Measurements from ENCODE around the gene NEURL3.

DNA sequence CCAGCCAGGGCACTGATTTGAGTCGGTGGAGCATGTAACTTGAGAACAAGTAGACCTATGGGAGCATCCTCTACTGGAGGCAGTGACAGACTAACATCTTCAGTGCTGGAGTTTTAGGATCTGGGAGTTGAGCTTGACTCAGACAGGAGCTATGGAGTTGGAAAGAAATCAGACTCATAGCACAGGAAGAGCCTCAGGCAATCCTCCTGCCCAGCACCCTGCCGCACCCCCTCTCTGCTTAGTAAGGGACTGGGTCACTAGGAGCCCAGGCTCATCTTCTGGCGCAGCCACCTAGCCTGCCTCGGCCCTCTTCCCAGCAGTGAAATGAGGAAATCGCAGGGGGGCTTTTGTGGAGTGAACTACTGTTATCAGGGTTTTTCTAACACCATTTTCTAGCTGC is 35.0 kb upstream of the NEURL3 start:
- TF ChIP-seq RCOR1 (IDR thresholded peaks at IDR 0.05; ENCODE audit: insufficient replicate concordance, low read length) (no peak), POLR2A (IDR thresholded peaks at IDR 0.05; ENCODE audit: low read depth, low read length) (no peak), CHD1 (IDR thresholded peaks at IDR 0.05; ENCODE audit: low read depth, low read length) (no peak), MAZ (IDR thresholded peaks at IDR 0.05; ENCODE audit: borderline replicate concordance, low read depth, low read length) (no peak), RAD21 (IDR thresholded peaks at IDR 0.05; ENCODE audit: low read length) (no peak), SMC3 (IDR thresholded peaks at IDR 0.05; ENCODE audit: low read depth, low read length) (no peak), MXI1 (IDR thresholded peaks at IDR 0.05; ENCODE audit: borderline replicate concordance, low read depth, low read length) (no peak)
- TF ChIP-seq, protein P1, sequence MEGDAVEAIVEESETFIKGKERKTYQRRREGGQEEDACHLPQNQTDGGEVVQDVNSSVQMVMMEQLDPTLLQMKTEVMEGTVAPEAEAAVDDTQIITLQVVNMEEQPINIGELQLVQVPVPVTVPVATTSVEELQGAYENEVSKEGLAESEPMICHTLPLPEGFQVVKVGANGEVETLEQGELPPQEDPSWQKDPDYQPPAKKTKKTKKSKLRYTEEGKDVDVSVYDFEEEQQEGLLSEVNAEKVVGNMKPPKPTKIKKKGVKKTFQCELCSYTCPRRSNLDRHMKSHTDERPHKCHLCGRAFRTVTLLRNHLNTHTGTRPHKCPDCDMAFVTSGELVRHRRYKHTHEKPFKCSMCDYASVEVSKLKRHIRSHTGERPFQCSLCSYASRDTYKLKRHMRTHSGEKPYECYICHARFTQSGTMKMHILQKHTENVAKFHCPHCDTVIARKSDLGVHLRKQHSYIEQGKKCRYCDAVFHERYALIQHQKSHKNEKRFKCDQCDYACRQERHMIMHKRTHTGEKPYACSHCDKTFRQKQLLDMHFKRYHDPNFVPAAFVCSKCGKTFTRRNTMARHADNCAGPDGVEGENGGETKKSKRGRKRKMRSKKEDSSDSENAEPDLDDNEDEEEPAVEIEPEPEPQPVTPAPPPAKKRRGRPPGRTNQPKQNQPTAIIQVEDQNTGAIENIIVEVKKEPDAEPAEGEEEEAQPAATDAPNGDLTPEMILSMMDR (conservative IDR thresholded peaks at IDR 0.05; ENCODE audit: low read depth, low read length): no peak
